H9 (cell line): Measurements from ENCODE around the gene XRRA1. TPM values are rescaled to one million over a fixed set of nuclear protein-coding genes. Genes with fewer than 3 reads are reported as not detected.

Source experiments
- DNase-seq: peaks from one replicate; pipeline ENCODE4 v3.0.0-alpha.2; 2017
- H2AFZ ChIP-seq: one replicate; pipeline ENCODE4 v1.6.1; 2013; ENCODE audit warnings: mild to moderate bottlenecking, low read length, control low read depth, moderate library complexity
- H2AK5ac ChIP-seq: 2 replicates; pipeline ENCODE4 v1.6.1; 2013; ENCODE audit warnings: low read length, control low read depth, mixed read lengths; ENCODE audit not compliant: insufficient read length
- H2BK120ac ChIP-seq: one replicate; pipeline ENCODE4 v1.6.1; 2013; ENCODE audit warnings: low read depth, mild to moderate bottlenecking, low read length, control low read depth, inconsistent platforms; ENCODE audit not compliant: poor library complexity, severe bottlenecking
- H2BK12ac ChIP-seq: 2 replicates; pipeline ENCODE4 v1.6.1; 2013; ENCODE audit warnings: low read length, control low read depth, mixed read lengths, low read depth; ENCODE audit not compliant: insufficient read length
- H2BK15ac ChIP-seq: 2 replicates; pipeline ENCODE4 v1.6.1; 2013; ENCODE audit warnings: low read depth, low read length, control low read depth
- H2BK20ac ChIP-seq: one replicate; pipeline ENCODE4 v1.6.1; 2013; ENCODE audit warnings: low read depth, mild to moderate bottlenecking, low read length, control low read depth, inconsistent platforms; ENCODE audit not compliant: poor library complexity, severe bottlenecking
- H2BK5ac ChIP-seq: 2 replicates; pipeline ENCODE4 v1.6.1; 2013; ENCODE audit warnings: low read length, control low read depth, mixed read lengths; ENCODE audit not compliant: insufficient read length
- H3K14ac ChIP-seq: 2 replicates; pipeline ENCODE4 v1.6.1; 2013; ENCODE audit warnings: low read length, control low read depth; ENCODE audit not compliant: insufficient read depth
- H3K18ac ChIP-seq: 2 replicates; pipeline ENCODE4 v1.6.1; 2013; ENCODE audit warnings: low read depth, mild to moderate bottlenecking, mixed read lengths, low read length, control low read depth; ENCODE audit not compliant: insufficient read length
- H3K23ac ChIP-seq: 2 replicates; pipeline ENCODE4 v1.6.1; 2013; ENCODE audit warnings: low read length, control low read depth, mixed read lengths, low read depth; ENCODE audit not compliant: insufficient read length
- H3K23me2 ChIP-seq: 2 replicates; pipeline ENCODE4 v1.6.1; 2013; ENCODE audit warnings: low read depth, mild to moderate bottlenecking, mixed read lengths, low read length, control low read depth; ENCODE audit not compliant: insufficient read length, poor library complexity, severe bottlenecking
- H3K27ac ChIP-seq: 2 replicates; pipeline ENCODE4 v1.5.1; 2013; ENCODE audit warnings: low read length, control low read depth, mixed read lengths, low read depth; ENCODE audit not compliant: insufficient read length
- H3K27me3 ChIP-seq: 2 replicates; pipeline ENCODE4 v1.6.1; 2013; ENCODE audit warnings: low read length, control low read depth, inconsistent platforms; ENCODE audit not compliant: insufficient read depth
- H3K4ac ChIP-seq: 2 replicates; pipeline ENCODE4 v1.6.1; 2013; ENCODE audit warnings: low read depth, mild to moderate bottlenecking, control low read depth, inconsistent platforms, low read length, moderate library complexity
- H3K4me1 ChIP-seq: 2 replicates; pipeline ENCODE4 v1.6.1; 2013; ENCODE audit warnings: low read length, control low read depth, inconsistent platforms; ENCODE audit not compliant: insufficient read depth
- H3K4me2 ChIP-seq: 2 replicates; pipeline ENCODE4 v1.6.1; 2013; ENCODE audit warnings: low read length, control low read depth, mixed read lengths; ENCODE audit not compliant: insufficient read length, insufficient read depth
- H3K56ac ChIP-seq: 2 replicates; pipeline ENCODE4 v1.6.1; 2013; ENCODE audit warnings: low read depth, mild to moderate bottlenecking, mixed read lengths, low read length, control low read depth; ENCODE audit not compliant: insufficient read length
- H3K79me1 ChIP-seq: 2 replicates; pipeline ENCODE4 v1.6.1; 2013; ENCODE audit warnings: low read depth, mild to moderate bottlenecking, moderate library complexity, low read length, control low read depth, inconsistent platforms; ENCODE audit not compliant: insufficient read depth, poor library complexity, severe bottlenecking
- H3K79me2 ChIP-seq: 2 replicates; pipeline ENCODE4 v1.6.1; 2013; ENCODE audit warnings: low read length, control low read depth, inconsistent platforms; ENCODE audit not compliant: insufficient read depth
- H3K9ac ChIP-seq: 2 replicates; pipeline ENCODE4 v1.6.1; 2013; ENCODE audit warnings: low read length, control low read depth, mixed read lengths; ENCODE audit not compliant: insufficient read length; ENCODE audit errors: extremely low read depth
- H3K9me3 ChIP-seq: one replicate; pipeline ENCODE4 v1.6.1; 2013; ENCODE audit warnings: low read depth, low read length, inconsistent platforms; ENCODE audit not compliant: control insufficient read depth
- H3T11ph ChIP-seq: one replicate; pipeline ENCODE4 v1.6.1; 2013; ENCODE audit warnings: mild to moderate bottlenecking, low read length, control low read depth, inconsistent platforms
- H4K20me1 ChIP-seq: one replicate; pipeline ENCODE4 v1.6.1; 2013; ENCODE audit not compliant: control insufficient read depth, insufficient read length, insufficient read depth
- H4K5ac ChIP-seq: 2 replicates; pipeline ENCODE4 v1.6.1; 2013; ENCODE audit warnings: low read depth, mild to moderate bottlenecking, mixed read lengths, low read length, control low read depth; ENCODE audit not compliant: insufficient read length
- H4K8ac ChIP-seq: replicated peaks from 2 replicates; pipeline ENCODE4 v1.6.1; 2013; ENCODE audit warnings: low read length, control low read depth, mixed read lengths, low read depth; ENCODE audit not compliant: insufficient read length
- H4K91ac ChIP-seq: 2 replicates; pipeline ENCODE4 v1.6.1; 2013; ENCODE audit warnings: low read depth, mild to moderate bottlenecking, moderate library complexity, mixed read lengths, low read length, control low read depth; ENCODE audit not compliant: insufficient read length
- H3K27ac Mint-ChIP-seq, 3 experiments: 2 replicates in 2 of 3; 3 replicates in 1 of 3; pipeline ENCODE4 v1.8.0; 2020 to 2021; ENCODE audit warnings: mixed read lengths in 3 of 3, mild to moderate bottlenecking in 1 of 3, moderate library complexity in 1 of 3
- H3K27me3 Mint-ChIP-seq: 2 replicates; pipeline ENCODE4 v1.8.0; 2021; ENCODE audit warnings: low read depth, mild to moderate bottlenecking, moderate library complexity, mixed read lengths
- H3K36me3 Mint-ChIP-seq, 3 experiments: 2 replicates in 2 of 3; 3 replicates in 1 of 3; pipeline ENCODE4 v1.8.0; 2020 to 2021; ENCODE audit warnings: low read depth in 3 of 3, mixed read lengths in 3 of 3; ENCODE audit not compliant: insufficient read depth in 1 of 3
- H3K4me1 Mint-ChIP-seq, 2 experiments: 2 replicates each; pipeline ENCODE4 v1.8.0; 2020; ENCODE audit warnings: mixed read lengths in 2 of 2
- H3K4me3 Mint-ChIP-seq, 2 experiments: 2 replicates in 1 of 2; 3 replicates in 1 of 2; pipeline ENCODE4 v1.8.0; 2020 to 2021; ENCODE audit warnings: mild to moderate bottlenecking in 2 of 2, mixed read lengths in 2 of 2, moderate library complexity in 1 of 2
- H3K9me3 Mint-ChIP-seq, 2 experiments: 2 replicates in 1 of 2; 3 replicates in 1 of 2; pipeline ENCODE4 v1.8.0; 2020; ENCODE audit warnings: mild to moderate bottlenecking in 2 of 2, mixed read lengths in 2 of 2, moderate library complexity in 1 of 2
- WGBS: extraction: QIAGEN DNeasy Blood & Tissue Kit; methylation state at CpG from one replicate; pipeline ENCODE4 v1.1.7; 2013; ENCODE audit warnings: missing lambda C conversion rate, low lambda C conversion rate, mixed read lengths; ENCODE audit not compliant: insufficient read length; ENCODE audit errors: extremely low coverage; 5-methylcytosine and 5-hydroxymethylcytosine counted together
- total RNA-seq: library from RNA; stranded (reverse); gene quantifications from 2 replicates; pipeline ENCODE4 v1.2.1, GENCODE V29; 2021
- TF ChIP-seq, protein P1 (sequence below): fragments of 200-600 bp; sonication (generic); conservative IDR thresholded peaks from 3 replicates; pipeline ENCODE4 v1.8.0; 2021; ENCODE audit warnings: antibody characterized with exemption, mild to moderate bottlenecking

XRRA1 gene
- total RNA-seq, 1 experiment from 2014 or later = 4.5 TPM

DNA sequence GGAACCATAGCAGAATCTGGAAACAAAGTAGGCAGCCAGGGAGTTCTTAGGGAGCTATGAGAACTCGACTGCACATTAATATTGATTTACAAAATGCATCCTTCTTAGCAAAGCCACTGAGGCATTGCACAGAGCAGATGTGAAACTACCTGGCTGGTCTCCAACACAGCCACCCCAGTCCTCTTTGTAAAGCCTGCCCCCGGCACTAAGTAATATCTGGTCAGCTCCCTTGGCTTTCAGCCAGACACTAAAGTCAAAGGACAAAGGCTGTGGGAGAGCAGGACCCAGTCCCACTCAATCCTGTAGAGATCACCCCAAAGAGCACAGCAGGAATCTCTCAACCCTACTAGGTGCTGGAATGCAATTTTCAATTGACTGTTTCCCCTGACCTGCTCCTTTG lies 12.8 kb downstream of the XRRA1 start:
- Histone ChIP-seq H4K91ac (no peak overlapping the region), H3K27ac (no peak overlapping the region), H3K27me3 (no peaks in the 10 kb centered on the region), H3K79me2 (no peaks in the 10 kb centered on the region), H2AK5ac (no peak overlapping the region), H3K4me2 (no peak overlapping the region), H3K56ac (no peak overlapping the region), H3K23ac (no peak overlapping the region), H2BK15ac (no peak overlapping the region), H2BK20ac (no peak overlapping the region), H3K4ac (no peak overlapping the region), H4K8ac (no peak overlapping the region), H2BK5ac (no peak overlapping the region), H3K9me3 (no peaks in the 10 kb centered on the region), H3K23me2 (no peaks in the 10 kb centered on the region), H3K4me1 (no peaks in the 10 kb centered on the region), H4K20me1 (no peaks in the 10 kb centered on the region), H3T11ph (no peak overlapping the region), H3K14ac (no peak overlapping the region), H3K79me1 (no peaks in the 10 kb centered on the region), H4K5ac (no peak overlapping the region), H2BK12ac (no peak overlapping the region), H3K18ac (no peak overlapping the region), H2AFZ (no peak overlapping the region), H2BK120ac (no peak overlapping the region), H3K9ac (no peak overlapping the region)
- Mint-ChIP-seq H3K4me1 (no peaks in the 10 kb centered on the region), H3K36me3 (peaks cover 0 to 26% (median 0%) of the 10 kb centered on the region in 3 experiments; a peak in 5 of 7 replicates), H3K9me3 (no peaks in the 10 kb centered on the region), H3K27me3 (no peaks in the 10 kb centered on the region), H3K4me3 (no peak overlapping the region), H3K27ac (no peak overlapping the region)
- TF ChIP-seq, protein P1, sequence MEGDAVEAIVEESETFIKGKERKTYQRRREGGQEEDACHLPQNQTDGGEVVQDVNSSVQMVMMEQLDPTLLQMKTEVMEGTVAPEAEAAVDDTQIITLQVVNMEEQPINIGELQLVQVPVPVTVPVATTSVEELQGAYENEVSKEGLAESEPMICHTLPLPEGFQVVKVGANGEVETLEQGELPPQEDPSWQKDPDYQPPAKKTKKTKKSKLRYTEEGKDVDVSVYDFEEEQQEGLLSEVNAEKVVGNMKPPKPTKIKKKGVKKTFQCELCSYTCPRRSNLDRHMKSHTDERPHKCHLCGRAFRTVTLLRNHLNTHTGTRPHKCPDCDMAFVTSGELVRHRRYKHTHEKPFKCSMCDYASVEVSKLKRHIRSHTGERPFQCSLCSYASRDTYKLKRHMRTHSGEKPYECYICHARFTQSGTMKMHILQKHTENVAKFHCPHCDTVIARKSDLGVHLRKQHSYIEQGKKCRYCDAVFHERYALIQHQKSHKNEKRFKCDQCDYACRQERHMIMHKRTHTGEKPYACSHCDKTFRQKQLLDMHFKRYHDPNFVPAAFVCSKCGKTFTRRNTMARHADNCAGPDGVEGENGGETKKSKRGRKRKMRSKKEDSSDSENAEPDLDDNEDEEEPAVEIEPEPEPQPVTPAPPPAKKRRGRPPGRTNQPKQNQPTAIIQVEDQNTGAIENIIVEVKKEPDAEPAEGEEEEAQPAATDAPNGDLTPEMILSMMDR = no peak
- no peak for DNase-seq
- WGBS = no CpG with 5 or more reads among the region's 2 CpGs
